Stimulated activated CD8-positive, alpha-beta memory T cell treated with anti-CD3 and anti-CD28 coated beads, Interleukin-7, amount 100 ng/mL, for 1 hour (primary cell): Measurements from ENCODE around the gene METRN.
A peak's percentile ranks its signal among the peaks of the same experiment; 100 is the strongest.

ENCODE experiments used
- DNase-seq, 2 donors: peaks; one replicate each; pipeline ENCODE4 v3.0.0-alpha.2; 2020; ENCODE audit warnings: low read depth in 2 of 2

METRN gene

GRCh38 chr16:677316-678190 is 37.4 kb upstream of the METRN start:
- no peak for DNase-seq

- DNase-seq, result no peak
These were observed 36.6 kb upstream of the METRN start for GRCh38 chr16:678209-678857.

GRCh38 chr16:678858-679813 is 35.8 kb upstream of the METRN start:
- DNase-seq, result no peak

- DNase-seq, result peak; percentile 69 to 77
These were observed 34.9 kb upstream of the METRN start, which contains the start of gene STUB1 for GRCh38 chr16:679814-680624. Gene STUB1, plus strand, starts transcription at chr16:680410. Its CDS starts 116 bp downstream, at chr16:680526.

GRCh38 chr16:680625-680945 is 34.3 kb upstream of the METRN start:
- DNase-seq, result no peak

- no peak for DNase-seq
These were observed 33.8 kb upstream of the METRN start for GRCh38 chr16:680967-681745.

- DNase-seq, result no peak
These were observed 33.0 kb upstream of the METRN start for GRCh38 chr16:681746-682427.

GRCh38 chr16:682493-683395 is 32.2 kb upstream of the METRN start:
- no peak for DNase-seq

GRCh38 chr16:683396-684070 is 31.4 kb upstream of the METRN start:
- no peak for DNase-seq

GRCh38 chr16:684071-684794 is 30.7 kb upstream of the METRN start, which contains the start of gene JMJD8:
Gene JMJD8, minus strand, starts transcription at chr16:684334. Its CDS starts 15 bp downstream, at chr16:684319.
- DNase-seq, result peak; percentile 92 to 95

- DNase-seq, result no peak
These were observed 29.8 kb upstream of the METRN start for GRCh38 chr16:684961-685696.

GRCh38 chr16:685967-686366 is 29.0 kb upstream of the METRN start:
- DNase-seq, result no peak

GRCh38 chr16:686459-687260 is 28.3 kb upstream of the METRN start:
- DNase-seq, result no peak

GRCh38 chr16:687499-687898 is 27.4 kb upstream of the METRN start:
- no peak for DNase-seq

- no peak for DNase-seq
These were observed 25.6 kb upstream of the METRN start for GRCh38 chr16:689175-689897.
